Panc1 (cell line): Measurements from ENCODE around the gene GBE1. TPM values are rescaled to one million over a fixed set of nuclear protein-coding genes. Genes with fewer than 3 reads are reported as not detected.

Experiments
- ATAC-seq: fragments of 200-7000 bp; cut with Tn5 transposase; 2 replicates; pipeline ENCODE4 v1.9.1; 2020; ENCODE audit warnings: mild to moderate bottlenecking, moderate library complexity
- BruUV-seq: library from RNA; stranded (reverse); fragments of 400-500 nt; replicated peaks from 2 replicates; lab custom pipeline; 2021; lab: Mats Ljungman, UMichigan
- CTCF ChIA-PET: fragments of 300-600 bp; sonication (Branson Sonifier 250); formaldehyde crosslinking; loops from one replicate; lab custom pipeline; 2022; ENCODE audit warnings: antibody characterized with exemption; lab: Charles Lee
- POLR2A ChIA-PET: fragments of 300-600 bp; sonication (Branson Sonifier 250); formaldehyde crosslinking; loops from one replicate; lab custom pipeline; 2022; ENCODE audit warnings: antibody characterized with exemption; lab: Charles Lee
- DNase-seq: peaks from one replicate; pipeline ENCODE4 v3.0.0-alpha.2; 2010; ENCODE audit warnings: low read depth, low spot score
- H3K27ac ChIP-seq: 2 replicates; pipeline ENCODE4 v1.5.1; 2011; ENCODE audit warnings: mild to moderate bottlenecking, low read length, inconsistent platforms
- H3K27me3 ChIP-seq: fragments of 200-500 bp; sonication (Bioruptor generic); 2 replicates; pipeline ENCODE4 v1.6.0; 2014; ENCODE audit warnings: low read length, inconsistent platforms; ENCODE audit not compliant: control insufficient read depth, insufficient read depth
- H3K36me3 ChIP-seq: fragments of 200-500 bp; sonication (Bioruptor generic); 2 replicates; pipeline ENCODE4 v1.5.1; 2014; ENCODE audit warnings: inconsistent platforms, mild to moderate bottlenecking, low read length, moderate library complexity; ENCODE audit not compliant: control insufficient read depth, insufficient read depth
- H3K4me1 ChIP-seq: 2 replicates; pipeline ENCODE4 v1.5.1; 2011; ENCODE audit warnings: inconsistent platforms, mild to moderate bottlenecking, low read length, moderate library complexity; ENCODE audit not compliant: control insufficient read depth, insufficient read depth
- H3K4me3 ChIP-seq, 2 experiments: 2 replicates each; pipeline ENCODE4 v1.5.1; 2011 to 2012; ENCODE audit warnings: low read depth in 2 of 2, low read length in 2 of 2, mild to moderate bottlenecking in 2 of 2, inconsistent platforms in 1 of 2, moderate library complexity in 1 of 2
- H3K9me3 ChIP-seq: fragments of 200-500 bp; sonication (Bioruptor generic); 2 replicates; pipeline ENCODE4 v1.5.1; 2014; ENCODE audit warnings: low read depth, mild to moderate bottlenecking, inconsistent platforms, low read length, moderate library complexity; ENCODE audit not compliant: control insufficient read depth, insufficient read depth
- CTCF ChIP-seq: fragments of 450-650 bp; IDR thresholded peaks from 2 replicates; pipeline ENCODE4 v1.5.1; 2017; ENCODE audit warnings: mild to moderate bottlenecking
- POLR2AphosphoS5 ChIP-seq: IDR thresholded peaks from 2 replicates; pipeline ENCODE4 v1.6.1; 2012; ENCODE audit warnings: mild to moderate bottlenecking, low read depth, low read length, moderate library complexity
- REST ChIP-seq, 2 experiments: IDR thresholded peaks; 2 replicates each; pipeline ENCODE4 v1.6.1; 2011 to 2012; ENCODE audit warnings: low read depth in 2 of 2, control low read depth in 1 of 2, low read length in 1 of 2, mild to moderate bottlenecking in 1 of 2, moderate library complexity in 1 of 2; ENCODE audit not compliant: insufficient read depth in 1 of 2
- SIN3A ChIP-seq: IDR thresholded peaks from 2 replicates; pipeline ENCODE4 v1.6.1; 2012; ENCODE audit warnings: low read depth, mild to moderate bottlenecking, low read length, moderate library complexity, borderline replicate concordance; ENCODE audit not compliant: insufficient read depth
- TCF7L2 ChIP-seq: IDR thresholded peaks from 2 replicates; pipeline ENCODE4 v1.6.1; 2011; ENCODE audit warnings: mild to moderate bottlenecking, low read depth, low read length, inconsistent platforms
- in situ Hi-C: cut with HindIII; loops from 2 replicates; pipeline ENCODE4 v1.10.0; 2016; ENCODE audit warnings: low sequenced_read_pairs, low pct_unique_long_range_greater_than_20kb
- intact Hi-C: fragments of 100-400 bp; cut with micrococcal nuclease; formaldehyde crosslinking; loops from one replicate; pipeline ENCODE4 v1.10.0; 2022; ENCODE audit not compliant: unreplicated experiment
- total RNA-seq: library from RNA; stranded (reverse); gene quantifications from one replicate; pipeline ENCODE4 v1.2.1, GENCODE V29; 2021; ENCODE audit not compliant: unreplicated experiment

The GBE1 gene
- total RNA-seq, 1 experiment from 2014 or later = 30.4 TPM

GRCh38 chr3:81466201-81466560, 295.3 kb downstream of the GBE1 start:
- ATAC-seq (no peak), DNase-seq (no peak)
- POLR2A ChIA-PET = no interaction called here
- H3K4me1 ChIP-seq = no peaks in the 10 kb centered on the region
- CTCF ChIA-PET = no interaction called here
- no peaks in the 10 kb centered on the region for H3K27me3 ChIP-seq
- in situ Hi-C loops = no loop called here
- H3K36me3 ChIP-seq = no peaks in the 10 kb centered on the region
- BruUV-seq = no TSS peak
- H3K27ac ChIP-seq = no peak overlapping the region
- no peak overlapping the region for H3K4me3 ChIP-seq
- intact Hi-C loops = no loop called here
- TF ChIP-seq POLR2AphosphoS5 = no peak
- TF ChIP-seq SIN3A = no peak
- TF ChIP-seq TCF7L2 = no peak
- TF ChIP-seq REST (IDR thresholded peaks at IDR 0.05; ENCODE audit: insufficient read depth in 1 of 2, low read depth in 2 of 2, low read length in 1 of 2) = no peak
- no peaks in the 10 kb centered on the region for H3K9me3 ChIP-seq

DNA sequence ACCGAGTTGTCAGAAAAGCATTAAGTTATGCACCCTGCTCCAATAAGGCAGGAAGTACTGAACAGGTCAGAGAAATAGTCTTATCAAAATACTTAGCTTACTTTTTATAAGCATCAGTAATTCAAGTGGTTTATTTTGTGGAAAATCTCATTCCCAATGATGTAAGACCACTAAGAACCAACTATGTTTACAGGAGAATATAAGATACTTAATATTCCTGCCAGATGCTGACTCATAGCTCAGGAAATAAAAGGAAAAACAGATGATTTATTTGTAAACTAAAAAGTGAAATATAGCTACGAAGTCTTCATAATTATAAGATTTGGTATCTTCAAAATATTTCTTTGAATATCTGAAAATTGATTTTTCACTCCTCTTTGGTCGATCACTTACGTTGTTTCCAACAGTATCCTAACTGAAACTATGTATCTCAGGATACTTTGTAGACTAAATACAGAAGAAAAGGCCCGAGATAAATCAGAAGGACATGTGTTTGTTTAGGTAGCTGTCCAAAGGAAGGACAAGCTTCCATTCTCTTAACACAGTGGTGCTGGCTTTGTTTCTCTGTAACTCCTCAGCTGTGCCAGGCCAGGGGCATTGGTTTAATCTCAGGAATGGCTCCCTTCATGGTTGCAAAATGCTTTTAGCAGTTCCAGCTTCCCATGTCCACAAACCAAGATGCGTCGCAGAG, 295.8 kb downstream of the GBE1 start:
- intact Hi-C loops = no loop called here
- H3K27me3 ChIP-seq = no peaks in the 10 kb centered on the region
- ATAC-seq = no peak
- H3K4me1 ChIP-seq = no peaks in the 10 kb centered on the region
- in situ Hi-C loops = no loop called here
- H3K9me3 ChIP-seq = no peaks in the 10 kb centered on the region
- no peaks in the 10 kb centered on the region for H3K36me3 ChIP-seq
- DNase-seq = no peak
- no peak overlapping the region for H3K4me3 ChIP-seq
- ChIA-PET POLR2A (no interaction called here), CTCF (no interaction called here)
- no TSS peak for BruUV-seq
- TF ChIP-seq SIN3A (no peak), TCF7L2 (no peak), POLR2AphosphoS5 (no peak), REST (IDR thresholded peaks at IDR 0.05; ENCODE audit: insufficient read depth in 1 of 2, low read depth in 2 of 2, low read length in 1 of 2) (no peak), CTCF (no peak)
- no peak overlapping the region for H3K27ac ChIP-seq
